Urothelium cell line (cell line): Measurements from ENCODE around the gene GPR176.

Source experiments
- DNase-seq: peaks from one replicate; pipeline ENCODE4 v3.0.0; 2011; ENCODE audit warnings: low spot score, mixed read lengths
- FAIRE-seq: peaks from 2 replicates; lab custom pipeline; 2011; peaks lifted over from hg19 to GRCh38; lab: Jason Lieb, UNC

GPR176 gene

DNA sequence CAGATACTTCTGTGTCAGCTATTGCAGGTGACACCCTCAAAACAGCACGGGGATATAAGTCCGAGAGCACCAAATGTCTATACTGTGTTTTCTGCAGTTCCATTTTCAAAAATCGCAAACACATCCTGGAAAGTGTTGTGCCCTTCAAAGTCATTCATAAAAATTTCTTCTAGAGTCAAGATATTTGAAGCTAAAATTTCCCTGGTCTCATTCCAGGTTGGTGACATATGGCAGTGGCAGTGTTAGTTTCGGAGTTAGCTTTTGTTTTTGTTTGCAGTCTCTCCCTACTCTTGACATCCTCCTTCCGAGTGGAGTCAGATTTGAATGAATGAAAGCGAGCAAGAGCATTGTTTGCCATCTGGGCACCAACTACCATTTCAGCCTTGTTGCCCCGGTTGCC lies 134.2 kb downstream of the GPR176 start:
- DNase-seq (no peak), FAIRE-seq (no peak)

DNA sequence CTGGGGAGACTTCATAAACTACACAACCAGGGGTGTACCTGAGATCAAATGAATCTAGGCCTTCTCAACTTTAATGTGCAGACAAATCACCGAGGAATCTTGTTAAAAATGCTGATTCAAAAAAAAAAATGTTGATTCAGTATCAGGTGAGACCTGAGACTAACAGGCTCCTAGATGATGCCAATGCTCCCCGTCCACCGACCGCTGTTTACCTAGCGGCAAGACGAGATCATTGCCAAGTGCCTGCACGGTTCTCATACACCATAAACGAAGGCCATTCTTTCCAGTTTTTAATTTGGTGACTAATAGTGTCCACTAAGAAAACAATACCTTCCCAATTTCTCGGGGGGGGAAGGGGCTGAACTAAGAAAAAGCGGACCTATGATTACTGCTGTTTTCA lies 134.9 kb downstream of the GPR176 start:
- DNase-seq, result no peak
- no peak for FAIRE-seq

DNA sequence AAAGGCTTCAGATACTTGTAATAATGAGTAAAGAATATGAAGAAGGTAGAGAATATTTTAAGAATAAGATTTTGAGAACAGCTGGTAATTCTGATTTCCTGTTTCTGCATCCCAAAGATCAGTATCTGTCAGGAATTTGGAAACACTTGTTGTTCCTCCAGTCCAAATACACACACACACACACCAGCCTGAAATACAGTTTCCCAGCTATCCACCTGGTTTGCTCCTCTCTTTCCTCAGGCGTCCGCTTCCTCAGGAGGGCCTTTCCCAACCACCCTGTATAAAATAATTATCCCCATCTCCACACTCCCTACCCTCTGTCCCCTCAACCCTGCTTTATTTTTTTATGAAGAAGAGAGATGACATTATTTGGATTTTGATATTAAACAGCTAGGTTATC lies 135.4 kb downstream of the GPR176 start:
- FAIRE-seq, result no peak
- DNase-seq, result no peak

DNA sequence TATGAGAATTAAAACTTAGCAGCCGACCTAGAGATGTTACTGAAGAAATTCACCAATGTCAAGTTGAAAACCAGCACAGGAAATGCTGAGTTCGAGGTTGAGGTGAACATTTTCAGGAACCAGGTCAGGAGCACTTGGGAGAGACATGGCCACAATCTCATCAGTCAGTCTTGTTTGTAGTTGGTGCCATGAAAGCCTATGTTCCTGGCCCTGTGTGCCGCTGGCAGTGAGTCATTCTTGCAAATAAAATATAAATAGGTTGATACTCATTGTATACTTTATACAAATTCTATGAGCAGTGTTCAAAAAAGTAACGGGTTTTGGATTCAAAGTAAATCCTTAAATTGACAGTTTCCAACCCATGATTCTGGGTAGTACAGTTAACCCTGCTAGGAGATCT lies 135.9 kb downstream of the GPR176 start:
- no peak for DNase-seq
- no peak for FAIRE-seq

DNA sequence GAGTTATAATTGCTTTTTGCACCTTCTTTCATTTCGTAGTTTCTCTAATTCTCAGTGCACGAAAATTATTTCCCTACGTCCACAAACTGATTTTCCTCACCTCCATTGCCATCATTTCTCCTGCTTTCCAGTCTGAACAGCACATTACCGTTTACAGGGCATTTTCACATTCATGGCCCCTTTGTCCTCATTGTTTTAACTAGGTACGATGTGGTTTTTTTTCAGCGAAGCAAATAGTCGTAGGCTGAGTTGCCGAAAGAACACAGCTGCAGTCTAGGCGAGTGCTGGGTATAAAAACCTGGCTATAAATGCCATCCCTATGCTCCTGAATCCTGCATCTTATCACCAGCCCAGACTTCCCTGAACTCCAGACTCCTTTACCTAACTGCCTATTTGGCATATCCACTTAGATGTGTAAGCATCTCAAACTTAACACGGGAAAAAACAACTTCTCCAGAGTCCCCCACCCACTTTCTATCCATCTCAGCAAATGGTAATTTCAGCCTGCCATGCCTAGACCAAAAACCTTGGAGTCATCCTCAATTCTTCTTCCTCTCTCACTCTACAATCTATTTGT lies 136.7 kb downstream of the GPR176 start:
- no peak for FAIRE-seq

DNA sequence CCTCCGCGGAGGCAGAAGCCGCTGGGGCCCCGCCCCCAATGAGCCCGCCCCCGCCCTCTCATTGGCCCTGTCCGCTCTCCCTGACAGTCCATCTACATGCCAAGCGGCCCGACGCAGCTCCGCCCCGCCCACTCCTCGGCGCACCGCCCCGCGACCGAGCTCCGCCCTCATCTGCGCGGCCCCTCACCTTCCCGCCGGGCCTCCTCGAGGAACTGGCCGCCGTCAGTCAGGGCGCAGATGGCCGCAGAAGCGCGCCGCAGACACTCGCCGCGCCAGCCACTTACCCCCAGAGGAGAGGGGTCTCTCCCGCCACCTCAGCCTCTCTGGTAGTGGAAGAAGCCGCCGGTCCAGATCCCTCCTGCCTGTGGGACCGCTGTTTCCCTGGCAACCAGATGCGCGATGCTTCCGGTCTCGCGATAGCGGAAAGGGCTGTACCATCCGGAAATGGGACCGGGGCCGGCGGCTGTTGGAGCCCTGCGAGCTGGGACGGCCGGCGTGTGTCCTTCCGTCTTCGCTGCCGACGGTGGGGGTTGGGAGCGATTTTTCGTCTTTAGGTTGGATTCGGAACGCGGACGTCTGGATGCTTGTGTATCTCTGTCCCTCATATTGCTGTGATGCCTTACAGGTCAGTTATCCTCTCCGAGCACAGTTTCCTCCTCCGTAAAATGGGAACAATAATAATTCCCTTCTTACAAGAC lies 137.5 kb downstream of the GPR176 start, which contains the start of gene FSIP1:
Gene FSIP1 (minus strand): TSS at position 401 of the 698 bp plus-strand sequence. CDS start 6,317 bp downstream, outside the sequence.
- FAIRE-seq, result peak; percentile 98
- DNase-seq, result peak; percentile 99

More for the DNA sequence above, 136.7 kb downstream of the GPR176 start:
- DNase-seq, result no peak

DNA sequence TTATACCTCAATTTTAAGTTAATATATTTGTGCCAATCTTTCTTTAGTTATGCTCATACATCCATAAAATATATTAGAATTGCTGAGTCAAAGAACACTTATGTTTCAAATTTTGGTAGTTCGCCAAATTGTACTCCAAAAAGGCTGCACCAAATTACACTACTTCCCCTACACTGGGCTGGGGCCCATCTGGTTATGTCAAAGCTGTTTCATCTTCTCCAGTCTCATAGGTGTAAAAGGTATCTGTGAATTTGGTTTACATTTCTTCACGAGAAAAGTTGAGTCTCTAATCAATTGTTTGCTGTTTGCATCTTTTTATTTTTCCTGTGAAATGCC lies 138.1 kb downstream of the GPR176 start:
- no peak for FAIRE-seq
- DNase-seq, result no peak

DNA sequence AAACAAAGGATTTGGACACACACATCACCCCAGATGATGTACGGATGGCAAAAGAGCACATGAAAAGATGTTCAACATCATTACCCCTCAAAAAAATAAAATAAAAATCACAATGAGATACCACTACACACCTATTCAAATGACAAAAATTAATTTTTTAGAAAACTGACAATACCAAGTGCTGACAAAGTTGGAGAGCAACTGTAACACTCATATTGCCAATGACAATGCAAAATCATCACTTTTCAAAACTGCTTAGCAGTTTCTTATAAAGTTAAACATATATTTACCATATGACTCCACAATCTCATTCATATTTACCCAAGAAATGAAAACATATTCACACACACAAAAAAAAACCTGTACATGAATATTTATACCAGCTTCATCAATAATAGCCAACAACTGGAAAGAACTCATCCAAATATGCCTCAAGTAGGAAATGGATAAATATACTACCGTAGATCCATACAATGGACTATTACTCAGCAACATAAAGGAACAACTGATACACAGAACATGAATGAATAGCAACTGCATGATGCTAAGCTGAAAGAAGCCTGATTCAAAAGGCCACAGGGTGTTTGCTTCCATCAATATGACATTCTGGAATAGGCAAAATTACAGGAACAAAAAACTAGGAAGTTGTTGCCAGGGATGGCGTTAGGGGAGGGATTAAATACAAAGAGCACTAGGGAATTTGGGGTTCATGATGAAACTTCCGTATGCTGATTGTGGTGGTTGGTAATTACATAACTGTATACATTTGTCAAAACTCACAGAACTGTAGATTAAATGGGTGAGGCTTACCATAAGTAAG lies 138.7 kb downstream of the GPR176 start:
- no peak for FAIRE-seq
- DNase-seq, result no peak

DNA sequence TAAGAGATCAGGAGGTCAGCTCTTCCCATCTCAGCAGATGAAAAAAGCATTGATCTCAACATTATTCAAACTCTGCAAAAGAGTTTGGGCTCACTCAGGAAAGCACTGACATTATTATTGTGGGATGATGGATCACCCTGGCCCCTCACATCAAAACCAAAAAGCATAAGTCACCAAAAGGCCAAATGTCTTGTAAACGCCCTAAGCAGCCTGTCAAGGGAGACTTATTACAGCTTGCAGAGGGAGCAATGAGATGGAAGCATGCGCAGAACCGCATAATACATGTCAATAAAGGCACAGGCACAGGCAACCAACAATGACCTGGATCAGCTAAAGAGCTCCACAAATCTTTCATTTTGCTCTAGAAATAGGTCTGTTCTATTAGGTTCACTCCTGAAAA lies 142.0 kb downstream of the GPR176 start:
- FAIRE-seq (no peak), DNase-seq (no peak)

DNA sequence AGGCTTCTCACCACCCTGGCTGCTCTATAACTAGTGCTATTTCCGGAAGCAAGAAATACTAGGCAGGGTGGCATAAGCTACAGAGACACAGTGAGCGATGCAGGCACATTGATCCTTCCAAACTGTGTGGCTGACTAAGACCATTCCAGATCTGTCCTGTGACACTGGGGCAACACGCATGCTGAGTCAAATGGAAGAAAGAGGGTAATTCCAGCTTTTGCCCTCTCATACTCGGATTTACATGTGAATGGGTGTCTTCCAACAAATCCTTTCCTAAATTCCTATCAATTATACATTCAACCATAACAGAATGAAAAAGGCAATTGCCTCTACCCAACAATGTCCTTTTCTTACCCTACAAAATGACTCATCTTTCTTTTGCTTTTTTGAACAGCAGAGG lies 142.6 kb downstream of the GPR176 start:
- FAIRE-seq, result no peak

DNA sequence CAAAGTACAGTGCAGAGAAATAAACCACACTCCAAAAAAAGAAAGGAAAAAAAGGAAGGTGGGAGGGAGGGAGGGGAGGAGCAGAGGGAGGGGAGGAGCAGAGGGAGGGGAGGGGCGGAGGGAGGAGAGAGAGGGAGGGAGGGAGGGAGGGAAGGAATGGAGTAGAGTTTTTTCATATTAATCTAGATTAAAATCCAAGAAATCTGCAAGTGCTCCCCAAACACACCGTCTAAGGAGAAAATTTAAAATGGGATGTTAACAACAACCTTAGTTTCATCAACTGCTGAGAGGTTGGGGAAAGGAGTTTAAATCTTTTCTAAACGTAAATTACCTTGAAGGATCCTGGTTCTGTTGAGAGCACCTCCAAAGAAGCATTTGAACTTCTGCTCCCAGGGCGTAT lies 144.0 kb downstream of the GPR176 start:
- DNase-seq (no peak), FAIRE-seq (no peak)

More for the DNA sequence above, 142.6 kb downstream of the GPR176 start:
- no peak for DNase-seq

DNA sequence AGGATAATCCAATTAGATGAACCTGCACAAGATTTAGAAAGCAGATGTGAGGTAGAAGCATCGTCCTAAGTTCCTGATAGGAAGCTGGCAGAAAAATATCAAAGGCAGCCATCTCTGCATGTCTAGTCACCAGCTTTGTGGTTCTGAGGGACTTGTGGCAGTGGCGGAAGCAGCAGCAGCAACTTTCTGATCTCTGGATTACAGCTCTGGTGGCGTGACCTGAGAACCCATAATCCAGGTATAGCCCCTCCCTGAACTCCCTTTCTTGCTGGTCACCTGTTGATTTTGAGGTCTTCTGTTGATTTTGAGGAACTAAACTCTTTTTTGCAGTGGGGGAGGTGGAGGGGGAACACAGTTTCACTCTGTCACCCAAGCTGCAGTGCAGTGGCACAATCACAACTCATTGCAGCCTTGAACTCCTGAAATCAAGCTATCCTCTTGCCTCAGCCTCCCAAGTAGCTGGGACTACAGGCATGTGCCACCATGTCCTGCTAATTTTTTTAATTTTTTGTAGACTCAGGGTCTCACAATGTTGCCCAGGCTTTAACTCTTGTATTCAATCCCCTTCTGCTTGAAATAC lies 145.3 kb downstream of the GPR176 start:
- FAIRE-seq, result no peak

DNA sequence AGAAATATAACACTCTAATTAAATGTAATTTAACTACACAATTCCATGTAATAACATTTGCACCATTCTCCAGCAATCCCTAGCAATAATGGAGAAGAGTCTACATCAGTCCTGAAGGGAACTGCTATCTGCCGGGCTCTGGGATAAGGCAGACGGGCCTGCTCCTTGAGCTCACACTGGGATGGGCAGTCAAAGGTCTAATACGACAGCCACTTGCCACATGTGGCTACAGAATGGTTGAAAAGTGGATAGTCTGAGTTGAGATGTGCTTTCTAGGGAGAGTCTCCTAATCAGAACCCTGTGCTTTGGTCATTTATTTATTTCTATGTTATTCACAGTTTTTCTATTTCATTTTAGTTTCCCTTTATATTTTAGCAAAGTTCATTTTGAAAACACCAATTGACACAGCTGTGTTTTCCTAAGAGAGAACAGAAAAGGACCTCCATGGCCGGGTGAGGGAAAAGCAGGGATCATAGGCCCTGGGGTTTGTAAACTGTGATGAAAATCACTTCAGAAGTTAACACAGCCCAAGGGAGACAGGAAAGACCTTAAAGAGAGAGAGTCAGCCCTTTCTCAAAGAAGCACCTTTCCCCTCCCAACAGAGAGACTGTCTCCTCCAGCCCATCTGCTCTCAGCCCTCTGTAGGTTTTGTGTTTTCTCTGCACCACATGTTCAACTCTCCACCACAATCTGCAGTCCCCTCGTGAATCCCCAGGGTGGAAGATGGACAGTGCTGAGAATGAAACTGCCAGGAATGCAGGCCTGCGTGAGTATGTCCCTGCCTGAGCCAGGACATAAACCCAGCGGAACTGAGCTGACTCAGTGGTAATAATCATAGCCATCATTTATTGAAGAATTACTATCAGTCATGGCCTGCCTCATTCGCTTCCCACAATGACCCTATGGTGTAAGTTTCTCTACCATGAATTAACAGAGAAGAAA lies 149.0 kb downstream of the GPR176 start:
- no peak for DNase-seq
- FAIRE-seq, result peak; percentile 5

More for the DNA sequence above, 145.3 kb downstream of the GPR176 start:
- no peak for DNase-seq

DNA sequence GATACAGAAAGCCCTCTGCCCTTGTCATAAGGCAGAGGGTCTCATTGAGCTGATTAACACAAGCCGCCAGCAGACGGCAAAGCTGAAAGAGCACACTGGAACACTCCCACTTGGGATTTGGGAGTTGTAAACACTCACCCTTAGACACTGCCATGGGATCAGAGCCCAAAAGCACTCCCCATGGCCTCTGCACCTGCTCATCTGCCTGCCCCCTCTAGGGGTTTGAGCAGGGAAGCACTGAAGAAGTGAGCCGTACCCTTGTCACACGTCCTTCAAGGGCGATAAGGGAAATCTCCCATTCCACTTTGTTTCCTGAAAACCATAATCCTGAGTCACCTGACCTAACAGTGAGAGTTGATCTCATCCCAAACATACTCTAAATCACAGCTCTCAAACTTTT lies 152.1 kb downstream of the GPR176 start:
- DNase-seq, result no peak
- no peak for FAIRE-seq

DNA sequence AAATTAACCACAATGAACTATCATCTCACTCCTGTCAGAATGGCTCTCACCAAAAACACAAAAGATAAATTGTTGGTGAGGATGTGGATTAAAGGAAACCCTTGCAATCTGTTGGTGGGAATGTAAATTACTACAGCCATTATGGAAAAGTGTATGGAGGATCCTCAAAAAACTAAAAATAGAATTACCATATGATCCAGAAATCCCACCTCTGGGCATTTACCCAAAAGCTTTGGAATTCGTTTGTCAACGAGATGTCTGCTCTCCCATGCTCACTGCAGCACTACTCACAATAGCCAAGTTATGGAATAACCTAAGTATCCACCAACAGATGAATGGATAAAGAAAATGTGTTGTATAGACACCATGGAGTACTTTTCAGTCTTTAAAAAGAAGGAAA lies 159.1 kb downstream of the GPR176 start:
- FAIRE-seq (no peak), DNase-seq (no peak)

DNA sequence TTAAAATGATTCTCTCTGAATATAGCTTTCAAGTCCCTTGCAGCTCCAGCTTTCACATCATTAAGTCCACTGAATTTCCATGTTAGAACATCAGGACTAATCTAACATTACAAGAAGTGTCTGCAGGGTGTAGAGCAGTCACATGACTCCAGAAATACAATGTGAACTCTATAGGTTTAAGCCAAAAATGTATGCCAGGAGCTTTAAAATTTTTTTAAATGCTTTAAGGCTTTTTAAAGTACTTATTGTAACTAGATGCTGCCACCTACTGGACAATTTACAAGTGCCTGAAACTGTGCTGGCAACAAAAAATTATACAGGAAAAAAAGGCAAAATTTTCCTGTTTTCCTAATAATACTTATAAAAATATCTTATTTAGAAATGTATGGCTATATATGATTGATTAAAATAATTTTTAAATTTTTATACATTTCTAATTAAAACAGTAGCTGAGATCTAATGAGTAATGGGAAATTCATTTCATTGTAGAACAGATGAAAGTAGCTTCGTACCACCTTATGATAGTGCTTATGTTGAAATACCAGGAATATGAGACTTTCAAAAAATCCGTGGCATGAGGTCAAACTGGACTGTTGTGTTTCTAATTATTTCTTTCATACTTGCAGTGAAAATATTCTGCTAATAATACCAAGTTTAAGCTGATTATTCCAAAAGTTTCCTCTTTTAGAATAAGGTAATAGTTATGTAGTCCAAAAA lies 163.1 kb downstream of the GPR176 start:
- FAIRE-seq (no peak), DNase-seq (peak; percentile 35)

DNA sequence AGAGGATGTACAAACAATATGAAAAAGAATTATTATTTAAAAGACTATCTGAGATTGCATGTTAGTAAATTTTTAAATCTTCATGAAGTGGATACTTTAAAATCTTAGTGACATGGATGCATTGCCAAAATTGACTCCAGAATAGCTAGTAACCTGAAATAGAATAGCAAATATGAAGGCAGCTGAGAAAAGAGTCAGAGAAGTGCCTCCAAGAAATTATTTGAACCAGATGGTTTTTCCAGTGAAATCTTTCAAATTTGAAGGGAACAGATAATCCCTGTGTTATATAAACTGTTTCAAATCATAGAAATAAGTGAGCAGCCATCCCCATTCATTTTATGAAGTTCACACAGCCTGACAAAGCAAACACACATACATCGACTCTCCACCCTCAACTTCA lies 167.1 kb downstream of the GPR176 start:
- FAIRE-seq, result no peak

DNA sequence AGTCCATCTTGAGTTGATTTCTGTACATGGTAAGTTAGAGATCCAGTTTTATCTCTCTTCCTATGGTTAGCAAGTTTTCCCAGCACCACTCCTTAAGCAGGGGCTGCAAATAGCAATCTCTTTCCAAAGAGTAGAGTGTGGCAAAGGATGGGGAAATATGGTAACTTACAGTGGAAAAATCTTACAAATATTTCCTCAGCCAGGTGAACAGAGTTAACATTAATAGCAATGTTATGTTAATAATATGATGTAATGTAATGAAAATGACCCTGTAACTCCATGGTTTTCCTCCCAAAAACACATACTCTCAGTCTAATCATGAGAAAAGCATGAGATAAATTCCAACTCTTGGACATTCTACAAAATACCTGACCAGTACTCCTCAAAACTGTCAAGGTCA lies 167.8 kb downstream of the GPR176 start:
- FAIRE-seq, result no peak
- no peak for DNase-seq

More for the DNA sequence above, 167.1 kb downstream of the GPR176 start:
- no peak for DNase-seq
